Ascending aorta (tissue), 2 donors: Measurements from ENCODE around the gene PPP2R5C. TPM values are rescaled to one million over a fixed set of nuclear protein-coding genes. Genes with fewer than 3 reads are reported as not detected.
A peak's percentile ranks its signal among the peaks of the same experiment; 100 is the strongest.

Experiments used
- DNase-seq, 2 donors: peaks; one replicate each; pipeline ENCODE4 v3.0.0-alpha.2; 2019; ENCODE audit warnings: low spot score in 2 of 2
- H3K27ac ChIP-seq, 2 donors: fragments of 200-600 bp; sonication (generic); one replicate each; pipeline ENCODE4 v1.5.1; 2016 to 2017; ENCODE audit warnings: mild to moderate bottlenecking in 1 of 2
- H3K27me3 ChIP-seq: fragments of 200-600 bp; sonication (generic); one replicate; pipeline ENCODE4 v1.5.1; 2017
- H3K36me3 ChIP-seq, 2 donors: fragments of 200-600 bp; sonication (generic); one replicate each; pipeline ENCODE4 v1.5.1; 2016
- H3K4me1 ChIP-seq, 2 donors: fragments of 200-600 bp; sonication (generic); one replicate each; pipeline ENCODE4 v1.5.1; 2016 to 2017; ENCODE audit warnings: mild to moderate bottlenecking in 1 of 2
- H3K4me3 ChIP-seq, 2 donors: fragments of 200-600 bp; sonication (generic); one replicate each; pipeline ENCODE4 v1.5.1; 2016 to 2017; ENCODE audit warnings: mild to moderate bottlenecking in 1 of 2
- H3K9me3 ChIP-seq, 2 donors: fragments of 200-600 bp; sonication (generic); one replicate each; pipeline ENCODE4 v1.5.1; 2016
- CTCF ChIP-seq, 3 experiments: fragments of 200-600 bp in 2 of 3; fragments of 450-650 bp in 1 of 3; sonication (generic) in 2 of 3; IDR thresholded peaks; one replicate each; pipeline ENCODE4 v1.5.1; 2016 to 2019; ENCODE audit warnings: antibody characterized with exemption in 3 of 3, mild to moderate bottlenecking in 1 of 3, moderate library complexity in 1 of 3
- intact Hi-C: fragments of 100-400 bp; cut with DNase I; formaldehyde crosslinking; loops from one replicate; pipeline ENCODE4 v1.15.1; 2023
- total RNA-seq: library from RNA; depleted of rRNA; stranded (reverse); fragments of >200 nt; gene quantifications from one replicate; pipeline ENCODE4 v1.1.0, GENCODE V29; 2016

Gene PPP2R5C
- total RNA-seq, 1 donor from 2014 or later, result 45.6 TPM

DNA sequence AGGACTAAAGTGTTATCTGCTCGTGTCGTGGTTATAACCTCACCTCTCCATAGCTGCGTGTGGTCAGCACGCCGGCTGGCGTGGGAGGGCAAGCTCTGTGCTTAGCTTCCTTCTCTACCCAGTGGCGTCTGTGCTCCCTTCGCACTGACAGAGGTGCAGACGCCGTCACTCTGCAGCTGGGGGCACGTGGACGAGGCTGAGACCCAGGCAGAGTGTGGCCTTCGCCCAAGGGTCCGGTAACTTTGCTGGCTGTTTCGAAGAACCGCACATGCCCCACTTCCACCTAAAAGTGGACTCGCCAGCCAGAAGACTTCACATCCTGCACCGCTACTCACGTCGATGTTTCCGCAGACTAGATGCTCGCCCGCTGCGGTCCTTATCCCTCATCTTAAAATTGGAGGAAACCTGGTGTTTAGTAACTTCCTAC is 166.9 kb downstream of the PPP2R5C start:
- Histone ChIP-seq H3K27me3 (no peaks in the 10 kb centered on the region), H3K4me1 (peaks cover 0 to 9% of the 10 kb centered on the region in 2 donors), H3K4me3 (no peak overlapping the region), H3K36me3 (peaks cover 8 to 16% of the 10 kb centered on the region in 2 donors), H3K27ac (peak overlapping the region; percentile 67 to 71), H3K9me3 (no peaks in the 10 kb centered on the region)
- no peak for TF ChIP-seq CTCF (IDR thresholded peaks at IDR 0.05)
- no peak for DNase-seq
- intact Hi-C loops, result loop anchor here (1.0 to 2.0 kb wide), 2 partner anchors 20 to 120 kb away; no protein-coding TSS in a partner anchor

- peak overlapping the region in 1 of 2 donors; percentile 38 for H3K27ac ChIP-seq
- no peak for DNase-seq
- H3K9me3 ChIP-seq, result no peaks in the 10 kb centered on the region
- no peaks in the 10 kb centered on the region for H3K27me3 ChIP-seq
- peaks cover 0 to 9% of the 10 kb centered on the region in 2 donors for H3K4me1 ChIP-seq
- no peak overlapping the region for H3K4me3 ChIP-seq
- peaks cover 8 to 16% of the 10 kb centered on the region in 2 donors for H3K36me3 ChIP-seq
- intact Hi-C loops, result loop anchor here (2.0 kb wide), 1 partner anchor 120 kb away; no protein-coding TSS in a partner anchor
- TF ChIP-seq CTCF (IDR thresholded peaks at IDR 0.05), result no peak
Measured at GRCh38 chr14:101929096-101929495, 167.6 kb downstream of the PPP2R5C start.

- Histone ChIP-seq H3K36me3 (peaks cover 6 to 11% of the 10 kb centered on the region in 2 donors), H3K27ac (no peak overlapping the region), H3K4me3 (no peak overlapping the region), H3K4me1 (peaks cover 0 to 9% of the 10 kb centered on the region in 2 donors), H3K9me3 (no peaks in the 10 kb centered on the region), H3K27me3 (no peaks in the 10 kb centered on the region)
- intact Hi-C loops, result loop anchor here (2.0 kb wide), 1 partner anchor 121 kb away; no protein-coding TSS in a partner anchor
- TF ChIP-seq CTCF (IDR thresholded peaks at IDR 0.05), result no peak
- no peak for DNase-seq
Measured at GRCh38 chr14:101929946-101930345, 168.4 kb downstream of the PPP2R5C start.

GRCh38 chr14:101932673-101933072 is 171.2 kb downstream of the PPP2R5C start:
- Histone ChIP-seq H3K27me3 (no peaks in the 10 kb centered on the region), H3K4me1 (peaks cover 0 to 1% of the 10 kb centered on the region in 2 donors), H3K9me3 (no peaks in the 10 kb centered on the region), H3K27ac (no peak overlapping the region), H3K36me3 (peaks cover 0 to 2% of the 10 kb centered on the region in 2 donors), H3K4me3 (no peak overlapping the region)
- TF ChIP-seq CTCF (IDR thresholded peaks at IDR 0.05), result no peak
- intact Hi-C loops, result no loop called here
- DNase-seq, result no peak

- H3K27ac ChIP-seq, result no peak overlapping the region
- no peaks in the 10 kb centered on the region for H3K4me1 ChIP-seq
- DNase-seq, result no peak
- H3K27me3 ChIP-seq, result no peaks in the 10 kb centered on the region
- H3K4me3 ChIP-seq, result no peak overlapping the region
- peaks cover 0 to 2% of the 10 kb centered on the region in 2 donors for H3K36me3 ChIP-seq
- intact Hi-C loops, result no loop called here
- no peaks in the 10 kb centered on the region for H3K9me3 ChIP-seq
- no peak for TF ChIP-seq CTCF (IDR thresholded peaks at IDR 0.05)
Measured at GRCh38 chr14:101933209-101933608, 171.7 kb downstream of the PPP2R5C start.
